Raji (cell line): ENCODE results near the gene VPS4B.

Experiments
- POLR2A ChIP-seq: IDR thresholded peaks from 2 replicates; pipeline ENCODE4 v1.6.1; 2011; ENCODE audit warnings: low read depth, low read length, control low read depth; ENCODE audit not compliant: insufficient read depth

The VPS4B gene

DNA sequence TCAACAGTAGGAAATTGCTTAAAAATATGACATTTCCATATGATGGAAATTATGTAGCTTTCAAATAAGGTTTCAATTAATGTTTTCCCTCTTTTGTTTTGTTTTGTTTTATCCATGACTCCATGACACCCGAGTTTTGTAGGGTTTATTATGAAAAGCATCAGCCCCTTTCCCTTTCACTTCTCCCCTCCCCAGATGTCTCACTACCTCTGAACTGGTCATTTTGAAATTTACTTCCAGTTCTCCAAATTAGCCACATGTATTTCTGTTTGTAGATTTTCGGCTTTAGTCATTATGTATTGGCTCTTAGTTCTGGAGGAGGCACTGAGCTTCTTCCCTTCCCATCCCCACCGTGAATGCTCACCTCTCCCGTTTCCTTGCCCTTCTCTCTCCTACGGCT is 18.6 kb upstream of the VPS4B start:
- no peak for TF ChIP-seq POLR2A

DNA sequence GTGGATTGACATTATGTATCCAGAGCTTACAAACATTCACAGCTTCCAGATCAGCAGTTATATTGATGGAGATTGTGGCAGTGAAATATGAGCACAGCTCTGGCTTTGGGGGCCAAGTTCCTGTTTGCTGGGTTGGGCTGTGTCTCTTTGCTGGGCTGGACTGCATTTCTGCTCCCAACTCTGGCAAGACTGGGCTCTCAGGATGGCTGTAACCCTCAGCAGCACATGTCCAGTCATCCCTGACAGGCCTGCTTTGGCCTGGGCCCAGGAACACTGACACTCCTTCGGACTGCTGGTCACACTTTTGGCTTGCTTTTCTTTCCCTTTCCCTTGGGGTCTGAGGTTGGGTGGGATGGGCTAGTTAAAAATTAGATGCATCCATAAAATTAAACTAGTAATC is 17.9 kb upstream of the VPS4B start:
- TF ChIP-seq POLR2A = no peak

DNA sequence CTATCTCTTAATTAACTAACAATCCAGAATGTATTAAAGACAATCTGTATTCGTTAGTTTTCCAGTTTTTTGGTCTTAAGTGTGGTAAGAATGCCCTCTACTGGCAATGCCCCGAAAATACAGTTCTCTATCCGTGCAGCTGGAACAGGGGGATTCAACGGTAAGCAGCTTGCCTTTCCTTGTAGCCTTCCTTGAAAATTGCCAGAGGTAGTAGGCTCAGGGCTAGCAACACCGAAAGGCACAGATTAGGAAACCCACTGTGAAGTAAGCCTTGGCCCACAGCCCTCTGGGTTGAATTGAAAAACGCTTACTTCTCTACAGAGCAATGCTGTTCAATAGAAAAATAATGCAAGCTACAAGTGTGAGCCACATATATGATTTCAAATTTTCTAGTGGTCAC is 17.1 kb upstream of the VPS4B start:
- no peak for TF ChIP-seq POLR2A

DNA sequence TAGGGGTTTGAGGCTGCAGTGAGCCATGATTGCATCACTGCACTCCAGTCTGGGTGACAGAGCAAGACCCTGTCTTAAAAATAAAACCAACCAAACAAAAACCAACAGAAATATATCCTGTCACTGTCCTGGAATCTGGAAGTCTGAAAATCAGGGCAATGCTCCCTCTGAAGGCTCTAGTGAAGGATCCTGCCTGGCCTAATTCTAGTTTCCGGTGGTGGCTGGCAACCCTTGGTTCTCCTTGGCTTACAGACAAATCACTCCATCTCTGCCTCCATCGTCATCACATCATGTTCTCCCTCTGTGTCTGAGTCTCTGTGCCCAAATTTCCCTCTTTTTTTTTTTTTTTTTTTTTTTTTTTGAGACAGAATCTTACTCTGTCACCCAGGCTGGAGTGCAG is 15.9 kb upstream of the VPS4B start:
- TF ChIP-seq POLR2A = no peak

- TF ChIP-seq POLR2A = no peak
Measured at GRCh38 chr18:63433334-63433866, 11.1 kb upstream of the VPS4B start.

DNA sequence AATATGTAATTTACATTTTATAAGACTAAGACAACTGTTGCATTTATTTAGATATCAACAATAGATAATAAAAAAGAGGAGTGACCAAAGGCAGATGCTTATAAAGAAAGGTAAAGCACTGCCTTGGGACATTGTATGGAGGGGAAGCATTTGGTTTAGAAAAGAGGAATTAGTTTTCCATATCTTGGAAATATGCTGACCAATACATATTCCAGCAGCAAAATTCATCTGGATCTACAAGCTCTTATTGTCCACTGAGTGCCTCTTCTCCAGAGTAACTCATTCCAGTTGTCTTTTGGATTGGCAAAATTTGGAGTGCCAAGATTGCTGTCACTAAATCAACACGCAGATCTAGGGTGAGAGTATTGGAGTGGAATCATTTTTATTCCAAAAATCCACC is 8.9 kb upstream of the VPS4B start:
- no peak for TF ChIP-seq POLR2A

GRCh38 chr18:63430526-63430925 is 8.2 kb upstream of the VPS4B start:
- no peak for TF ChIP-seq POLR2A

DNA sequence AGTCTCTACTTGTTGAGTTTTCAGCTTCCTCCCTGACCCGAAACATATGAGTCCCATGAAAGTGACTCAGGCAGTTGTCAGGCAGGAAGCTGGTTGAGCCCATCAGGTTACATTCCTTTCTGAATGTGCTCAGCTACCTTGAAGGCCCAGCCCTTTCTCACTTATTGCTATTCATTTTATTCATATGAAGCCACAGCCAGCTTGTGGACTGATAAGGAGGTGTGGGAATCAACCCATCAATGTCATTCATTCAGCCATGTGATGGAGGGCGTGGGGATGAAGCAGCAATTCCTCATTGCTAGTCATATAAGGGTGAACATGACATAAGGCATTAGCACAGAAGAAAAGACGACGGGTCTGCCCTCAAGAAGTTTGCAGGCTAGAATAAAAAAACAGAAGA is 5.3 kb upstream of the VPS4B start:
- TF ChIP-seq POLR2A = no peak

- TF ChIP-seq POLR2A = no peak
Measured at GRCh38 chr18:63422864-63423304, 608 bp upstream of the VPS4B start.

DNA sequence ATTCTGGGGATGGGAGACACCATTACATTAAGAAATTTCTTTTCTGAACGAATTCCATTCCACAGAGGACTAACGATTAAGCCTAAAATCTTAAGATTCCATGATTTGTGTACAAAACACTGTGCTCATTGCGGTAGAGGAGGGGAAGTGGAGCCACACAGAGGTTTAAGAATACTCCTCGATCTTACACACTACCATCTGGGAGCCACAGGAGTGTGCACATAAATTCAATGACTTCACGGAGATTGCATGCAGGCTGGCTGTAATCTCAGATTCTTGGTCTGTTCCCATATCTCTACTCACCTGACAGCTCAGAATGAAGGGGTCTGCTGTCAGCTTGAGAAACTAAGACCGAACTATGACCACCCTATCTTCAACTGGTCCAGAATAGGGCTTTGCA is 762 bp downstream of the VPS4B start:
- no peak for TF ChIP-seq POLR2A

- TF ChIP-seq POLR2A = no peak
Measured at GRCh38 chr18:63412953-63413352, 9.3 kb downstream of the VPS4B start.

DNA sequence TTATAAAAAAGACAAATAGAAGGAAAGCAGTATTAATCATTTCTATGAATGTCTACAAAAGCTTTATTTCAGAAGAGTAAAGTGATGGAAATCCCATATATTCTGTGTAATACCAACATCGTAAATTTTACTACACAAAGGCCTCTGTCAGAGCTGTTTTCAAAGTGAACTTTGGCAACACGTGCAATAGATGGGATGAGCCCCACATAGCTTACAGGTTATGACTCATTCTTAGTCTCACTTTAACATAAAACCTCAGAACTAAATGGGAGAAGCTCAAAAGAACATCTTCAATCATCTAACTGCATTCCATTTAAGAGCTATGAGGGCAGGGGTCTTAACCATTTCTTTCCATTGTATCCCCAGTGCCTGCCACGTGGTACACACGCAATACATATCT is 11.5 kb downstream of the VPS4B start:
- TF ChIP-seq POLR2A = no peak

DNA sequence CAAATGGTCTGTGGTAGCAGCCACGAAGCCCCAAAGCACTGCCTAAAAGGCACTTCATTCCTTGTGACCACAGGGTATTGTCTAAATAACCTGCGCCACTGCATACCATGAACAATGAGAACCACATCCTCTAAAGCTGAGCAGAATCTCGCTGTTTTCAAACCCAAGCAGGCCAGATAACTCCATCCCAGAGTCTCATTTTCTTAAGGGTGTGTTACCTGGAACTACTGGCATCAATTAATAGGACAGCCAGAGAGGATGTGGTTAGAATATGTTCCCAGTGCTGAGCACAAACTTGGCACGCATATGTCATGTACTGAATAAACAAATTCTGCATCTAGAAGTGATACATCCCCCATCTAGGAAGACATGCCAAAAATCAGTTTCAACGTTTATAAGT is 13.0 kb downstream of the VPS4B start:
- TF ChIP-seq POLR2A = no peak

- TF ChIP-seq POLR2A = no peak
Measured at GRCh38 chr18:63407734-63408133, 14.5 kb downstream of the VPS4B start.

GRCh38 chr18:63405986-63406385 is 16.3 kb downstream of the VPS4B start:
- TF ChIP-seq POLR2A = no peak

DNA sequence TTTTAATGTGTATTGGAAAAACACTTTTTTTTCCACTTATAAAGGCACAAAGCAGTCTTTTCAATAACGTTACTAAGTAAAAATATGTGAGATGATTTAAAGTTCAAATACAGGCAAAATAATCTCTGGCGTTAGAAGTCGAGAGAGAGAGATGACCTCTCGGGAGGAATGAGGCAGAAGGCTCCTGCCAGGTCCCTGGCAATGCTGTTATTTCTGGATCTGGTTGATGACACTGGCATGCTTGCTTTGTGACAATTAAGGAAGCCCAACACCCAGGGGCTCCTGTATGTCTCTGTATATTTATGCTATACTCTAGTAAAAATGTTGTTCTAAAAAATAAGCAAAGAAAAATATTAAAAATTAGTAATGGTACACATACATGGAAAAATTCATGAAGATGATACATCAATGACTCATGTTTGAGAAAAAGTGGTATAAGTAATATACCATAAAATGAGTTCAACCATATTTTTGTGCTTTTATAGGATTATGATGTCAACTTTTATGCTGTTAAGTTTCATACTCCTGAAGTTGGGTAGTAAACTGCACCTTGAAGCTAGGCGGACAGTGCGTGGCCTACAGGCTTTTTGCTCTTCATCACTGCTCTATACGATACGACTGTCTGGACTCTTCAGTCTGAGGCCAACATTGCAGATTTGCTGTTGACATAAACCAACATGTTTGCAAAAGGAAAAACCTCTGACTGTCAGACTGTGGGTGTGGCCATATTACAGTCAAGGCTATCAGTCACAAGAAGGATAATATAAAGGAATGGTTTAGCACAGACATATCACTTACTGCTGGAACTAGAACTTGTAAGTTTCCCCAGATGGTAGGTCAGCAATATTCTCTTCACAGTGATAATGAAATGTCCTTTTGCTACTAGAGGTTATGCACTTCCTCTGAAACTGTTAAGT is 19.8 kb downstream of the VPS4B start:
- TF ChIP-seq POLR2A = no peak

DNA sequence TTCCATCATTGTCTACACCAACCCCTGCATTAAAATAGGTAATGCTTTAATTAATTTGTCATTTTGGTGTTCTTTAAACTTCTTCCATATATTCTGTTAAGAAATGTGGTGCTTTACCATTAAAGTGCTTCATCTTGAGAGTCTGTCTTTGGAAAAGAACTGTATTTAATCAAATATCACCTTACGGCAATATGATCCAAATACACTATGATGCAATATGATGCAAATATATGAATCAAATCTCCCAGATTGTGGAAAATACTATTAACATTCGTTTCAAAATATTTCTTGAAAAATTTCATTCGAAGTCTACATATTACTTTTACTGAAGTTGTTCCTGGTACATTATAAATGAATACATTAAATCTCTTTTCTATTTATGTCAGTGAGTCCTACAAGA is 23.0 kb downstream of the VPS4B start:
- no peak for TF ChIP-seq POLR2A
